HL-60/S4 treated with phorbol 12-myristate 13-acetate at 8.2 ng/mL for 4 days and 3 days (cell line): ENCODE data around the gene FNIP1.
"Not testable (repeated sequence)": the region's sequence is repeated elsewhere in the genome, so short reads cannot be mapped to it uniquely, and the experiment has no call there.

ENCODE experiments used
- in situ Hi-C: fragments of 300-500 bp; cut with MboI; formaldehyde crosslinking; loops from 2 replicates; pipeline ENCODE4 v1.15.0; 2022; ENCODE audit warnings: low sequenced_read_pairs

The FNIP1 gene

GRCh38 chr5:131754363-131754762, 42.5 kb downstream of the FNIP1 start:
- in situ Hi-C loops, result no loop called here

GRCh38 chr5:131751506-131751905, 45.3 kb downstream of the FNIP1 start:
- in situ Hi-C loops, result no loop called here

- in situ Hi-C loops, result no loop called here
These were observed 46.9 kb downstream of the FNIP1 start for GRCh38 chr5:131749723-131750470.

- in situ Hi-C loops, result no loop called here
These were observed 47.7 kb downstream of the FNIP1 start for GRCh38 chr5:131749138-131749537.

GRCh38 chr5:131747180-131748105, 49.4 kb downstream of the FNIP1 start:
- in situ Hi-C loops, result no loop called here

GRCh38 chr5:131746423-131746822, 50.4 kb downstream of the FNIP1 start:
- in situ Hi-C loops, result no loop called here

- in situ Hi-C loops, result no loop called here
These were observed 51.1 kb downstream of the FNIP1 start for GRCh38 chr5:131745703-131746102.

- in situ Hi-C loops, result no loop called here
These were observed 51.7 kb downstream of the FNIP1 start for GRCh38 chr5:131745155-131745554.

GRCh38 chr5:131740477-131740876, 56.3 kb downstream of the FNIP1 start:
- in situ Hi-C loops, result no loop called here

GRCh38 chr5:131735393-131735792, 61.4 kb downstream of the FNIP1 start:
- in situ Hi-C loops, result no loop called here

- in situ Hi-C loops, result not testable (repeated sequence)
These were observed 61.9 kb downstream of the FNIP1 start for GRCh38 chr5:131734939-131735338.

GRCh38 chr5:131729292-131729691, 67.5 kb downstream of the FNIP1 start:
- in situ Hi-C loops, result not testable (repeated sequence)

- in situ Hi-C loops, result not testable (repeated sequence)
These were observed 72.7 kb downstream of the FNIP1 start for GRCh38 chr5:131724089-131724488.

- in situ Hi-C loops, result no loop called here
These were observed 76.1 kb downstream of the FNIP1 start for GRCh38 chr5:131720714-131721113.

GRCh38 chr5:131719564-131719963, 77.3 kb downstream of the FNIP1 start:
- in situ Hi-C loops, result no loop called here

GRCh38 chr5:131718487-131719014, 78.3 kb downstream of the FNIP1 start:
- in situ Hi-C loops, result no loop called here

GRCh38 chr5:131717164-131717563, 79.7 kb downstream of the FNIP1 start:
- in situ Hi-C loops, result not testable (repeated sequence)

GRCh38 chr5:131716650-131717049, 80.2 kb downstream of the FNIP1 start:
- in situ Hi-C loops, result no loop called here

- in situ Hi-C loops, result no loop called here
These were observed 86.4 kb downstream of the FNIP1 start for GRCh38 chr5:131710391-131710790.

GRCh38 chr5:131709043-131709442, 87.8 kb downstream of the FNIP1 start:
- in situ Hi-C loops, result no loop called here

GRCh38 chr5:131706281-131706680, 90.5 kb downstream of the FNIP1 start:
- in situ Hi-C loops, result no loop called here

- in situ Hi-C loops, result no loop called here
These were observed 101.9 kb downstream of the FNIP1 start for GRCh38 chr5:131694926-131695325.
